IMR-90 (cell line): ENCODE measurements around the gene TSSK3. TPM values are rescaled to one million over a fixed set of nuclear protein-coding genes. Genes with fewer than 3 reads are reported as not detected.

Experiments used
- ATAC-seq: fragments of 200-7000 bp; cut with Tn5 transposase; 2 replicates; pipeline ENCODE4 v1.9.1; 2020; ENCODE audit warnings: low read depth, mild to moderate bottlenecking, moderate library complexity
- BruUV-seq: library from RNA; stranded (reverse); fragments of 400-500 nt; replicated peaks from 2 replicates; lab custom pipeline; 2021; lab: Mats Ljungman, UMichigan
- CTCF ChIA-PET: fragments of 300-600 bp; formaldehyde crosslinking; extraction: SDS; loops from one replicate; lab custom pipeline; 2021; ENCODE audit warnings: antibody characterized with exemption; lab: Yijun Ruan, JAX
- POLR2A ChIA-PET: fragments of 300-600 bp; sonication (Branson Sonifier 250); formaldehyde crosslinking; loops from one replicate; lab custom pipeline; 2022; ENCODE audit warnings: antibody characterized with exemption; ENCODE audit not compliant: unreplicated experiment; lab: Charles Lee
- DNase-seq: peaks from one replicate; pipeline ENCODE4 v3.0.0; 2013
- H2AFZ ChIP-seq: replicated peaks from 2 replicates; pipeline ENCODE3; 2013; ENCODE audit warnings: low read length, mild to moderate bottlenecking; ENCODE audit not compliant: poor library complexity
- H2AK5ac ChIP-seq: 2 replicates; pipeline ENCODE4 v1.6.1; 2013; ENCODE audit warnings: low read depth, low read length, inconsistent platforms
- H2AK9ac ChIP-seq: replicated peaks from 2 replicates; pipeline ENCODE3; 2013; ENCODE audit warnings: mild to moderate bottlenecking, low read depth, low read length, moderate library complexity; ENCODE audit not compliant: poor library complexity
- H2BK120ac ChIP-seq: 2 replicates; pipeline ENCODE4 v1.6.1; 2013; ENCODE audit warnings: low read depth, low read length, inconsistent platforms
- H2BK15ac ChIP-seq: 3 replicates; pipeline ENCODE4 v1.6.1; 2013; ENCODE audit warnings: low read depth, low read length, inconsistent platforms
- H2BK20ac ChIP-seq: 2 replicates; pipeline ENCODE4 v1.6.1; 2013; ENCODE audit warnings: low read depth, mild to moderate bottlenecking, inconsistent platforms, low read length, moderate library complexity
- H2BK5ac ChIP-seq: 2 replicates; pipeline ENCODE4 v1.6.1; 2013; ENCODE audit warnings: mild to moderate bottlenecking, low read depth, low read length, inconsistent platforms; ENCODE audit not compliant: poor library complexity, severe bottlenecking
- H3K14ac ChIP-seq: replicated peaks from 2 replicates; pipeline ENCODE4 v1.6.1; 2013; ENCODE audit warnings: low read depth, low read length, inconsistent platforms
- H3K18ac ChIP-seq: 2 replicates; pipeline ENCODE4 v1.6.1; 2013; ENCODE audit warnings: low read depth, low read length, control low read depth
- H3K23ac ChIP-seq: 2 replicates; pipeline ENCODE4 v1.6.1; 2013; ENCODE audit warnings: low read depth, low read length, inconsistent platforms
- H3K27ac ChIP-seq: 2 replicates; pipeline ENCODE4 v1.5.1; 2013; ENCODE audit warnings: mild to moderate bottlenecking, control low read depth, low read length; ENCODE audit not compliant: insufficient read depth
- H3K27me3 ChIP-seq: 2 replicates; pipeline ENCODE4 v1.6.1; 2013; ENCODE audit warnings: low read length; ENCODE audit not compliant: control insufficient read depth, insufficient read depth
- H3K36me3 ChIP-seq: 2 replicates; pipeline ENCODE4 v1.6.1; 2013; ENCODE audit warnings: low read length, mixed read lengths; ENCODE audit not compliant: control insufficient read depth, insufficient read depth
- H3K4ac ChIP-seq: 2 replicates; pipeline ENCODE4 v1.6.1; 2013; ENCODE audit warnings: low read depth, low read length, inconsistent platforms
- H3K4me1 ChIP-seq: 2 replicates; pipeline ENCODE4 v1.6.1; 2013; ENCODE audit warnings: low read length, mixed read lengths; ENCODE audit not compliant: control insufficient read depth, insufficient read depth
- H3K4me2 ChIP-seq: 2 replicates; pipeline ENCODE4 v1.6.1; 2013; ENCODE audit warnings: low read depth, mild to moderate bottlenecking, control low read depth, low read length, moderate library complexity
- H3K4me3 ChIP-seq: 2 replicates; pipeline ENCODE4 v1.5.1; 2013; ENCODE audit warnings: low read depth, mild to moderate bottlenecking, control low read depth, low read length, moderate library complexity; ENCODE audit not compliant: insufficient read depth
- H3K56ac ChIP-seq: 2 replicates; pipeline ENCODE4 v1.6.1; 2013; ENCODE audit warnings: low read length, inconsistent platforms; ENCODE audit not compliant: insufficient read depth; ENCODE audit errors: extremely low read depth
- H3K79me1 ChIP-seq, 2 experiments: 2 replicates each; pipeline ENCODE4 v1.6.1; 2013; ENCODE audit warnings: low read length in 2 of 2, inconsistent platforms in 1 of 2, low read depth in 1 of 2
- H3K9ac ChIP-seq: 2 replicates; pipeline ENCODE4 v1.6.1; 2013; ENCODE audit warnings: low read depth, low read length, control low read depth
- H3K9me1 ChIP-seq: 2 replicates; pipeline ENCODE4 v1.6.1; 2013; ENCODE audit warnings: low read length, inconsistent platforms; ENCODE audit not compliant: insufficient read depth
- H3K9me3 ChIP-seq: 2 replicates; pipeline ENCODE4 v1.6.1; 2013; ENCODE audit warnings: low read length; ENCODE audit not compliant: control insufficient read depth, insufficient read depth
- H4K20me1 ChIP-seq: 2 replicates; pipeline ENCODE4 v1.6.1; 2013; ENCODE audit warnings: low read length, inconsistent platforms; ENCODE audit not compliant: insufficient read depth
- H4K5ac ChIP-seq: 2 replicates; pipeline ENCODE4 v1.6.1; 2013; ENCODE audit warnings: mild to moderate bottlenecking, low read depth, low read length, control low read depth
- H4K8ac ChIP-seq, 2 experiments: 2 replicates each; pipeline ENCODE4 v1.6.1; 2013; ENCODE audit warnings: low read depth in 2 of 2, low read length in 2 of 2, control low read depth in 1 of 2, inconsistent platforms in 1 of 2
- H4K91ac ChIP-seq: 2 replicates; pipeline ENCODE4 v1.6.1; 2013; ENCODE audit warnings: low read depth, low read length, inconsistent platforms; ENCODE audit not compliant: insufficient read depth
- BHLHE40 ChIP-seq: fragments of 150-350 bp; IDR thresholded peaks from 2 replicates; pipeline ENCODE4 v1.6.1; 2016; ENCODE audit warnings: mild to moderate bottlenecking, low read depth, low read length
- CEBPB ChIP-seq: IDR thresholded peaks from 2 replicates; pipeline ENCODE4 v1.6.1; 2012; ENCODE audit warnings: low read depth, low read length, improper control_type of control experiment
- MAFK ChIP-seq: IDR thresholded peaks from 2 replicates; pipeline ENCODE4 v1.6.1; 2012; ENCODE audit warnings: low read depth, low read length, improper control_type of control experiment
- MAZ ChIP-seq: IDR thresholded peaks from 2 replicates; pipeline ENCODE4 v1.6.1; 2012; ENCODE audit warnings: low read depth, mild to moderate bottlenecking, low read length, improper control_type of control experiment, moderate library complexity, borderline replicate concordance
- NFE2L2 ChIP-seq: fragments of 150-350 bp; IDR thresholded peaks from 2 replicates; pipeline ENCODE4 v1.6.1; 2016; ENCODE audit warnings: low read depth, mild to moderate bottlenecking, low read length
- SMC3 ChIP-seq: fragments of 150-350 bp; IDR thresholded peaks from 2 replicates; pipeline ENCODE4 v1.6.1; 2016; ENCODE audit warnings: low read depth, mild to moderate bottlenecking, antibody characterized with exemption, low read length, moderate library complexity
- WGBS, 2 experiments: methylation state at CpG; one replicate each; pipeline versions ENCODE4 v1.1.5 to v1.1.7; 2013; ENCODE audit warnings: missing lambda C conversion rate in 2 of 2; ENCODE audit not compliant: insufficient read length in 1 of 2; ENCODE audit errors: extremely low coverage in 2 of 2; 5-methylcytosine and 5-hydroxymethylcytosine counted together
- dilution Hi-C: fragments of 300-500 bp; cut with HindIII; formaldehyde crosslinking; loops from one replicate; pipeline ENCODE4 v1.14.3; 2018; ENCODE audit warnings: low sequenced_read_pairs; ENCODE audit not compliant: unreplicated experiment
- in situ Hi-C: fragments of 300-500 bp; cut with MboI; formaldehyde crosslinking; loops from 3 replicates; pipeline ENCODE4 v1.14.3; 2019; ENCODE audit warnings: low sequenced_read_pairs, inconsistent platforms, mixed read lengths
- intact Hi-C: fragments of 100-400 bp; cut with micrococcal nuclease; formaldehyde crosslinking; loops from 2 replicates; pipeline ENCODE4 v1.10.0; 2022
- polyA plus RNA-seq, 3 experiments: library from polyadenylated mRNA; depleted of rRNA; stranded (reverse); fragments of >200 nt; gene quantifications; 2 replicates each; pipeline ENCODE4 v1.2.3, GENCODE V29; 2012; ENCODE audit warnings: low replicate concordance in 1 of 3
- total RNA-seq: library from RNA; depleted of rRNA; stranded (reverse); fragments of >200 nt; gene quantifications from 2 replicates; pipeline ENCODE4 v1.2.3, GENCODE V29; 2012

The TSSK3 gene
- total and polyA plus RNA-seq, 2 of the 4 experiments (the other 2 are of a cell fraction): 0.96 TPM; not detected in 1

- Histone ChIP-seq H3K4me3 (no peak overlapping the region), H2AK5ac (no peak overlapping the region), H3K79me1 (peaks cover 35 to 51% of the 10 kb centered on the region in 2 experiments), H3K27ac (no peak overlapping the region), H2BK20ac (no peak overlapping the region), H2AK9ac (no peak overlapping the region), H4K91ac (no peak overlapping the region), H4K5ac (no peak overlapping the region), H3K4me1 (no peaks in the 10 kb centered on the region), H3K18ac (no peak overlapping the region), H3K9me1 (peaks cover 2% of the 10 kb centered on the region; the same call in 1 of the 2 replicates), H3K36me3 (peaks cover 48% of the 10 kb centered on the region), H3K9me3 (no peaks in the 10 kb centered on the region), H2AFZ (no peak overlapping the region), H3K27me3 (no peaks in the 10 kb centered on the region), H3K14ac (no peak overlapping the region), H3K23ac (no peak overlapping the region), H2BK15ac (no peak overlapping the region), H3K56ac (no peak overlapping the region), H2BK120ac (no peak overlapping the region), H2BK5ac (no peak overlapping the region), H4K20me1 (peaks cover 3% of the 10 kb centered on the region; the same call in 1 of the 2 replicates), H4K8ac (no peak overlapping the region), H3K4ac (no peak overlapping the region), H3K4me2 (no peak overlapping the region), H3K9ac (no peak overlapping the region)
- intact Hi-C loops (no loop called here), dilution Hi-C loops (no loop called here), in situ Hi-C loops (no loop called here)
- POLR2A ChIA-PET: no interaction called here
- TF ChIP-seq NFE2L2 (no peak), MAZ (no peak), BHLHE40 (no peak), CEBPB (no peak), MAFK (no peak), SMC3 (no peak)
- CTCF ChIA-PET: no interaction called here
- ATAC-seq: no peak
- DNase-seq: no peak
- BruUV-seq: no TSS peak
- WGBS, 2 experiments: 100% methylated on average over 1 of the region's 13 CpGs; no CpG with 5 or more reads in 1 of the 2 experiments
Observed at GRCh38 chr1:32386676-32387392, 24.5 kb downstream of the TSSK3 start.
